Measurements from ENCODE around the gene SORCS1. TPM values are rescaled to one million over a fixed set of nuclear protein-coding genes. Genes with fewer than 3 reads are reported as not detected.
A peak's percentile ranks its signal among the peaks of the same experiment; 100 is the strongest.

Gene SORCS1
- total RNA-seq, 4 donors from 2014 or later = 1.2 to 11.8 (median 6.2) TPM

- 35 to 37% methylated on average over 4 of the region's 4 CpGs for WGBS, 2 donors
- H3K36me3 ChIP-seq = no peaks in the 10 kb centered on the region
- H3K9me3 ChIP-seq = no peaks in the 10 kb centered on the region
- no peak for TF ChIP-seq POLR2A (IDR thresholded peaks at IDR 0.05)
- no peak for TF ChIP-seq CTCF (IDR thresholded peaks at IDR 0.05)
- H3K4me1 ChIP-seq = peaks cover 16% of the 10 kb centered on the region in 2 donors
- intact Hi-C loops (cut with DNase I) = no loop called here
- H3K27me3 ChIP-seq = no peaks in the 10 kb centered on the region
- peak overlapping the region in 2 of 3 donors; percentile 15 to 40 for H3K27ac ChIP-seq
- no peak overlapping the region for H3K4me3 ChIP-seq (replicated peaks in 1 of 3)
- peak; percentile 72 to 74 for DNase-seq
These were observed 222.4 kb downstream of the SORCS1 start for GRCh38 chr10:106942035-106942662.

GRCh38 chr10:106941297-106942034, 223.0 kb downstream of the SORCS1 start:
- intact Hi-C loops (cut with DNase I) = no loop called here
- no peaks in the 10 kb centered on the region for H3K9me3 ChIP-seq
- 62 to 70% methylated on average over 5 of the region's 5 CpGs for WGBS, 2 donors
- no peak overlapping the region for H3K4me3 ChIP-seq (replicated peaks in 1 of 3)
- H3K27me3 ChIP-seq = no peaks in the 10 kb centered on the region
- TF ChIP-seq POLR2A (IDR thresholded peaks at IDR 0.05) (no peak), CTCF (IDR thresholded peaks at IDR 0.05) (no peak)
- no peak for DNase-seq
- peaks cover 16% of the 10 kb centered on the region in 2 donors for H3K4me1 ChIP-seq
- H3K27ac ChIP-seq = peak overlapping the region in 2 of 3 donors; percentile 15 to 40
- no peaks in the 10 kb centered on the region for H3K36me3 ChIP-seq

GRCh38 chr10:106938513-106938912, 226.0 kb downstream of the SORCS1 start:
- Histone ChIP-seq H3K27ac (no peak overlapping the region), H3K9me3 (no peaks in the 10 kb centered on the region), H3K27me3 (no peaks in the 10 kb centered on the region), H3K4me3 (replicated peaks in 1 of 3) (no peak overlapping the region), H3K4me1 (peaks cover 16% of the 10 kb centered on the region in 2 donors), H3K36me3 (no peaks in the 10 kb centered on the region)
- TF ChIP-seq POLR2A (IDR thresholded peaks at IDR 0.05) (no peak), CTCF (IDR thresholded peaks at IDR 0.05) (no peak)
- WGBS, 2 donors = 82 to 85% methylated on average over 1 of the region's 1 CpG
- DNase-seq = no peak
- intact Hi-C loops (cut with DNase I) = no loop called here

GRCh38 chr10:106935978-106936451, 228.5 kb downstream of the SORCS1 start:
- Histone ChIP-seq H3K27ac (no peak overlapping the region), H3K9me3 (no peaks in the 10 kb centered on the region), H3K4me1 (peaks cover 5 to 11% of the 10 kb centered on the region in 2 donors), H3K27me3 (no peaks in the 10 kb centered on the region), H3K36me3 (no peaks in the 10 kb centered on the region), H3K4me3 (replicated peaks in 1 of 3) (no peak overlapping the region)
- TF ChIP-seq POLR2A (IDR thresholded peaks at IDR 0.05) (no peak), CTCF (IDR thresholded peaks at IDR 0.05) (no peak)
- no peak for DNase-seq
- intact Hi-C loops (cut with DNase I) = no loop called here

- 58 to 63% methylated on average over 1 of the region's 1 CpG for WGBS, 2 donors
- TF ChIP-seq CTCF (IDR thresholded peaks at IDR 0.05) (no peak), POLR2A (IDR thresholded peaks at IDR 0.05) (no peak)
- H3K4me1 ChIP-seq = peaks cover 20% of the 10 kb centered on the region in 2 donors
- no peaks in the 10 kb centered on the region for H3K9me3 ChIP-seq
- intact Hi-C loops (cut with DNase I) = no loop called here
- no peak overlapping the region for H3K27ac ChIP-seq
- no peaks in the 10 kb centered on the region for H3K27me3 ChIP-seq
- H3K36me3 ChIP-seq = no peaks in the 10 kb centered on the region
- H3K4me3 ChIP-seq (replicated peaks in 1 of 3) = no peak overlapping the region
- no peak for DNase-seq
These were observed 232.7 kb downstream of the SORCS1 start for GRCh38 chr10:106931853-106932249.

All from thyroid gland (tissue), 4 donors.